SK-N-SH treated with all-trans-retinoic acid at 6 μM for 48 hours (cell line): ENCODE data around the gene DCC.

Source experiments
- CREB5 ChIP-seq: fragments of 250-450 bp; sonication (Bioruptor Pico); IDR thresholded peaks from 2 replicates; pipeline ENCODE4 v1.5.1; 2020; ENCODE audit warnings: low read depth, mild to moderate bottlenecking, moderate library complexity
- ISL1 ChIP-seq: fragments of 250-450 bp; sonication (Bioruptor Pico); IDR thresholded peaks from 2 replicates; pipeline ENCODE4 v2.1.2; 2022; ENCODE audit warnings: mild to moderate bottlenecking, moderate library complexity
- OSR1 ChIP-seq: fragments of 250-450 bp; sonication (Bioruptor Pico); IDR thresholded peaks from 2 replicates; pipeline ENCODE4 v1.8.0; 2022; ENCODE audit warnings: moderate library complexity, mild to moderate bottlenecking, inconsistent platforms
- PATZ1 ChIP-seq: fragments of 250-450 bp; sonication (Bioruptor Pico); IDR thresholded peaks from 2 replicates; pipeline ENCODE4 v1.8.0; 2020; ENCODE audit warnings: mild to moderate bottlenecking, moderate library complexity, borderline replicate concordance
- POU6F1 ChIP-seq: fragments of 250-450 bp; sonication (Bioruptor Pico); IDR thresholded peaks from 2 replicates; pipeline ENCODE4 v1.8.0; 2021; ENCODE audit warnings: low read depth, mild to moderate bottlenecking, moderate library complexity, borderline replicate concordance
- PPARA ChIP-seq: fragments of 250-450 bp; sonication (Bioruptor Pico); IDR thresholded peaks from 2 replicates; pipeline ENCODE4 v1.5.0; 2020; ENCODE audit warnings: mild to moderate bottlenecking, borderline replicate concordance
- SNAI2 ChIP-seq: fragments of 250-450 bp; sonication (Bioruptor Pico); IDR thresholded peaks from 2 replicates; pipeline ENCODE4 v1.5.0; 2020; ENCODE audit warnings: mild to moderate bottlenecking, moderate library complexity
- ZC3H10 ChIP-seq: fragments of 250-450 bp; sonication (Bioruptor Pico); IDR thresholded peaks from 2 replicates; pipeline ENCODE4 v1.5.1; 2021; ENCODE audit warnings: mild to moderate bottlenecking, moderate library complexity
- ZFP30 ChIP-seq: fragments of 450-650 bp; formaldehyde crosslinking; IDR thresholded peaks from 2 replicates; pipeline ENCODE4 v1.5.0; 2022; ENCODE audit warnings: mild to moderate bottlenecking, moderate library complexity

GRCh38 chr18:53551868-53552426, 1212.0 kb downstream of the DCC start:
- TF ChIP-seq PATZ1 (CRISPR knock-in tag): no peak
- no peak for TF ChIP-seq PPARA (CRISPR knock-in tag)
- TF ChIP-seq ISL1 (CRISPR knock-in tag): no peak
- TF ChIP-seq ZC3H10 (CRISPR knock-in tag): no peak
- no peak for TF ChIP-seq ZFP30
- TF ChIP-seq POU6F1: no peak
- no peak for TF ChIP-seq OSR1 (CRISPR knock-in tag)
- TF ChIP-seq CREB5 (CRISPR knock-in tag): no peak
- no peak for TF ChIP-seq SNAI2 (CRISPR knock-in tag)
